Measurements from ENCODE around the gene TFPI2.

TFPI2 gene

DNA sequence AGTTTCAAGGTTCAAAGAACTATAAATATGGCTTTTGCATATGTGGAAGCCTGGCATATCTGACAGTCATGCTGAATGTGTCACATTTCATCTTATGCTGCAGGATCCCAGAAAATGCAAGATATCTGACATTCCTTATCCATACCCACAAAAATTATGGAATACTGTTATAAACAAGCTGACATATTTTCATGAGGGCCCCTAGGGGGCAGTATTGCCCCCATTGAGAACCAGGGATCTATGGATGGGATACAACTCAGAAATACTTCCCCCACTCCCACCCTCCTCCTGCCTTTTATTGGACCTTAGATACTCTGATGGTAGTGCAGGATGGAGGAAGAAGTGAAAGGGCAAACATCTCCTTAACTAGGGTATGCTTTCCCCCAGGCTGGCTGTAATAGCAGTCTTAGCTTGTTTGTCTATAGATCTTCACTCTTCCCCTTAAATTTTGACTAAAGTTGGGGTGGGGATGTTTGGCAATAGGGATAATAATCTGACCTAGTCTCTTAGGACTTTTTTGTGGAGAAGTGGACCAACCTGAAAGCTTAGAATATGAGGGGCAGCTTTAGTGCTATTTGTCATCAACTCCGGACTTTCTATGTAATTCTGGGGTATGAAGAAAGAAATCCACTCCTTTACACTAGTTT, 12.3 kb upstream of the TFPI2 start:
- peaks cover 15% of the 10 kb centered on the region for H3K27me3 ChIP-seq (ENCODE audit: low read depth, low read length)
- H3K36me3 ChIP-seq (replicated peaks; ENCODE audit: low read depth, low read length): no peaks in the 10 kb centered on the region
- no peaks in the 10 kb centered on the region for H3K79me2 ChIP-seq (ENCODE audit: low read length)
- H3K9me3 ChIP-seq (ENCODE audit: insufficient read depth, low read length): no peaks in the 10 kb centered on the region
- H3K4me2 ChIP-seq (ENCODE audit: low read length): no peak overlapping the region
- TF ChIP-seq, protein P1, sequence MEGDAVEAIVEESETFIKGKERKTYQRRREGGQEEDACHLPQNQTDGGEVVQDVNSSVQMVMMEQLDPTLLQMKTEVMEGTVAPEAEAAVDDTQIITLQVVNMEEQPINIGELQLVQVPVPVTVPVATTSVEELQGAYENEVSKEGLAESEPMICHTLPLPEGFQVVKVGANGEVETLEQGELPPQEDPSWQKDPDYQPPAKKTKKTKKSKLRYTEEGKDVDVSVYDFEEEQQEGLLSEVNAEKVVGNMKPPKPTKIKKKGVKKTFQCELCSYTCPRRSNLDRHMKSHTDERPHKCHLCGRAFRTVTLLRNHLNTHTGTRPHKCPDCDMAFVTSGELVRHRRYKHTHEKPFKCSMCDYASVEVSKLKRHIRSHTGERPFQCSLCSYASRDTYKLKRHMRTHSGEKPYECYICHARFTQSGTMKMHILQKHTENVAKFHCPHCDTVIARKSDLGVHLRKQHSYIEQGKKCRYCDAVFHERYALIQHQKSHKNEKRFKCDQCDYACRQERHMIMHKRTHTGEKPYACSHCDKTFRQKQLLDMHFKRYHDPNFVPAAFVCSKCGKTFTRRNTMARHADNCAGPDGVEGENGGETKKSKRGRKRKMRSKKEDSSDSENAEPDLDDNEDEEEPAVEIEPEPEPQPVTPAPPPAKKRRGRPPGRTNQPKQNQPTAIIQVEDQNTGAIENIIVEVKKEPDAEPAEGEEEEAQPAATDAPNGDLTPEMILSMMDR (IDR thresholded peaks at IDR 0.05; ENCODE audit: low read depth, low read length): peak; percentile 93
- TF ChIP-seq EZH2phosphoT487 (IDR thresholded peaks at IDR 0.05; ENCODE audit: low read depth): no peak
- no peak overlapping the region for H3K27ac ChIP-seq (ENCODE audit: low read length)
- H4K20me1 ChIP-seq (ENCODE audit: insufficient read depth, low read length): no peaks in the 10 kb centered on the region
- no peak overlapping the region for H3K4me3 ChIP-seq (ENCODE audit: low read length)
- H3K9ac ChIP-seq (ENCODE audit: low read length): no peak overlapping the region
- H2AFZ ChIP-seq (ENCODE audit: low read depth, low read length): no peak overlapping the region
- no peaks in the 10 kb centered on the region for H3K4me1 ChIP-seq (ENCODE audit: low read length)

DNA sequence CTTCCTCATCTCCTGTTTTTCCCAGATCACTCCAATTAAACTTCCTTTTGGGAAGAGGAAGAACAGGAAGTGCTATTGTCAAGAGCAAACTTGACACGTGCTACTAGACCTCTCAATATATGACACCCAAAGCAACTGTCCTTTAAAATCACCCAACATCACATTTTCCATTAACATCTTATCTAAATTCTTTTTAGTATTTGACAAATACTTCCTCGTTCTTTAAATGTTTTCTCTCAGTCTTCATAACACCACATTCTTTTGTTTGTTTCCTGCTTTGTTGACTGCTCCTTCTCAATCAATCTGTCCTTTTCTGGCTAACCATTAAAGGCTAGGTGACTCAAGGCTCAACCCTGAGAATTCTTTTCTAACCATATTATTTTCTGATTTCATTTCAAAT, 7.1 kb upstream of the TFPI2 start:
- Histone ChIP-seq H4K20me1 (ENCODE audit: insufficient read depth, low read length) (no peaks in the 10 kb centered on the region), H3K9me3 (ENCODE audit: insufficient read depth, low read length) (no peaks in the 10 kb centered on the region), H3K27ac (ENCODE audit: low read length) (no peak overlapping the region), H3K4me3 (ENCODE audit: low read length) (no peak overlapping the region), H3K9ac (ENCODE audit: low read length) (no peak overlapping the region), H3K4me1 (ENCODE audit: low read length) (peaks cover 13% of the 10 kb centered on the region), H3K27me3 (ENCODE audit: low read depth, low read length) (peaks cover 16% of the 10 kb centered on the region), H2AFZ (ENCODE audit: low read depth, low read length) (no peak overlapping the region), H3K36me3 (replicated peaks; ENCODE audit: low read depth, low read length) (no peaks in the 10 kb centered on the region), H3K4me2 (ENCODE audit: low read length) (no peak overlapping the region), H3K79me2 (ENCODE audit: low read length) (no peaks in the 10 kb centered on the region)
- no peak for TF ChIP-seq EZH2phosphoT487 (IDR thresholded peaks at IDR 0.05; ENCODE audit: low read depth)
- TF ChIP-seq, protein P1 (IDR thresholded peaks at IDR 0.05; ENCODE audit: low read depth, low read length): no peak

DNA sequence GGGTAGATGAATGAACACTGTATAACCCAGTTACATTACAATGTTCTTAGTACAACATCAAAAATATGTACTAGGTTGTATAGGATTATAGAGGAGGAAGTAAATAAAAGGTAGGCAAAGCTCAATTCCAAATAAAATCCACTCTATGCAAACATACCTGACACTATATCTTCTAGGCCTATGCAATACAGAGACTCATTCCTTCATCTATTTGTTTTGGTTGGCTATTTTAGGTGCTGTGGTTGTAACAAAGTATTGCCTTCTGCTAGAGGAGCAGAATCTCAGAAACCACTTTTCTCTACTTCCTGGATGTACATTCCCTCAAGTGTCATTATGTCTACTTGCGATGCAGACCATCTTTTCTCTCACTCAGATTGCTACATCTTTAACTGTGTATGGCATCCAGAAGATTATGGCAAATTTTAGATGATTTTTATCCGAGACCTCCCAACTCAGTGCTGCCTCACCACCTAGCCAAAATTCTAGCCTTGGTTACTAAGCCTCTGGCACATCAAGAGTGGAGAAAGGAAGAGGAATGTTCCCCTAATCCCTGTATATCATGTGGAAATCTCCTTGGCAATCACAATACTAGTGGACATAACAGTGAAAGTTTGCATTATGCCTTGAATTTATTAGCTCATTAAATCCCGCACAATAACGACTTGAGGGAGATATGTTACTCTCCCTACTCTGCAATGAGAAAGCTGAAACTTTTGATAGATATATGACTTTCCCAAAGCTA, 5.5 kb upstream of the TFPI2 start:
- no peaks in the 10 kb centered on the region for H4K20me1 ChIP-seq (ENCODE audit: insufficient read depth, low read length)
- peaks cover 16% of the 10 kb centered on the region for H3K27me3 ChIP-seq (ENCODE audit: low read depth, low read length)
- no peaks in the 10 kb centered on the region for H3K9me3 ChIP-seq (ENCODE audit: insufficient read depth, low read length)
- no peak overlapping the region for H2AFZ ChIP-seq (ENCODE audit: low read depth, low read length)
- no peaks in the 10 kb centered on the region for H3K36me3 ChIP-seq (replicated peaks; ENCODE audit: low read depth, low read length)
- H3K4me2 ChIP-seq (ENCODE audit: low read length): no peak overlapping the region
- H3K79me2 ChIP-seq (ENCODE audit: low read length): no peaks in the 10 kb centered on the region
- no peak overlapping the region for H3K4me3 ChIP-seq (ENCODE audit: low read length)
- H3K4me1 ChIP-seq (ENCODE audit: low read length): peaks cover 18% of the 10 kb centered on the region
- no peak overlapping the region for H3K9ac ChIP-seq (ENCODE audit: low read length)
- TF ChIP-seq, protein P1 (IDR thresholded peaks at IDR 0.05; ENCODE audit: low read depth, low read length): no peak
- no peak for TF ChIP-seq EZH2phosphoT487 (IDR thresholded peaks at IDR 0.05; ENCODE audit: low read depth)
- no peak overlapping the region for H3K27ac ChIP-seq (ENCODE audit: low read length)

DNA sequence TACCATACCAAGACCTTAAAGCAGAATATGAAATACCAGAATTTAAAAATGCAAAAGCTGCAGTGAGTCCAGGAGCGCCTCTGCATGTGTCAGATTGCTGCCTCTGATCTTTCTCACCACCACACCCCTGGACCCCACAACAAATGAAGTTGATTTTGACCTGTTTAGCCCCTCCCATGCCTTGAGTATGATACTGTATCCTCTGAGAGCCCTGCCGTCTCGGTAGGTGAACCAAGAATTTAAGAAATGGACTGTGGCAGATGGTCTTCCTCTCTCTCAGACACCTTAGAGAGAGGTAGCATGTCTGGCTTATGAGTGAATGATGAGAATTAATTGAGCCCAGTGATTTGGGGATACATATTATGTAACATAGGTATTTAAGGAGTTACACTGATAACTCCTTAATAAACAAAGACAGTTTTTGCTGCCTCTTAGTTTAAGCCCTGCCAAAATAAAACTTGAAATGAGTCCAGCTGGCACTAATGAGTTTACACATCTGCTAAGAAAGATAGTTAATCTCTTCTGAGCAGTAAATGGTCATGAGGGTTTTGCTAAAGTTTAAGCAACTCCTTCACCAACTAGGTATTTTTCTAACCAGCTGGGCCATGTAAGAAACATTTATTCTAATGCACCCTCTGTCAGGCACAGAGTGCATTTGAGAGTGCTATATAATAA, 4.5 kb upstream of the TFPI2 start:
- H3K79me2 ChIP-seq (ENCODE audit: low read length): no peaks in the 10 kb centered on the region
- no peak overlapping the region for H3K9ac ChIP-seq (ENCODE audit: low read length)
- no peaks in the 10 kb centered on the region for H3K36me3 ChIP-seq (replicated peaks; ENCODE audit: low read depth, low read length)
- H3K9me3 ChIP-seq (ENCODE audit: insufficient read depth, low read length): no peaks in the 10 kb centered on the region
- H3K27me3 ChIP-seq (ENCODE audit: low read depth, low read length): peaks cover 14% of the 10 kb centered on the region
- H3K4me2 ChIP-seq (ENCODE audit: low read length): no peak overlapping the region
- no peak overlapping the region for H3K4me3 ChIP-seq (ENCODE audit: low read length)
- no peak overlapping the region for H2AFZ ChIP-seq (ENCODE audit: low read depth, low read length)
- no peak for TF ChIP-seq EZH2phosphoT487 (IDR thresholded peaks at IDR 0.05; ENCODE audit: low read depth)
- TF ChIP-seq, protein P1 (IDR thresholded peaks at IDR 0.05; ENCODE audit: low read depth, low read length): no peak
- H3K27ac ChIP-seq (ENCODE audit: low read length): no peak overlapping the region
- peaks cover 18% of the 10 kb centered on the region for H3K4me1 ChIP-seq (ENCODE audit: low read length)
- H4K20me1 ChIP-seq (ENCODE audit: insufficient read depth, low read length): no peaks in the 10 kb centered on the region

All from OCI-LY3 (cell line).